Adrenal gland (tissue), 5 donors: ENCODE results near the gene SIPA1L2.

Experiments used
- POLR2A ChIP-seq, 2 donors: fragments of 450-650 bp; IDR thresholded peaks; one replicate each; pipeline ENCODE4 v1.6.1; 2017; ENCODE audit warnings: antibody characterized with exemption in 2 of 2, mild to moderate bottlenecking in 2 of 2, moderate library complexity in 1 of 2
- TF ChIP-seq, protein P1 (sequence below), 6 experiments: fragments of 450-650 bp in 4 of 6; fragments of 200-600 bp in 2 of 6; sonication (generic) in 1 of 6; IDR thresholded peaks; 1 replicate in 5 of 6; 2 replicates in 1 of 6; pipeline versions ENCODE4 v1.5.1 to v1.8.0; 2016 to 2021; ENCODE audit warnings: antibody characterized with exemption in 6 of 6, mild to moderate bottlenecking in 2 of 6, moderate library complexity in 1 of 6
- donor health status: DM: no; HTN: no; CAD: no.

DNA sequence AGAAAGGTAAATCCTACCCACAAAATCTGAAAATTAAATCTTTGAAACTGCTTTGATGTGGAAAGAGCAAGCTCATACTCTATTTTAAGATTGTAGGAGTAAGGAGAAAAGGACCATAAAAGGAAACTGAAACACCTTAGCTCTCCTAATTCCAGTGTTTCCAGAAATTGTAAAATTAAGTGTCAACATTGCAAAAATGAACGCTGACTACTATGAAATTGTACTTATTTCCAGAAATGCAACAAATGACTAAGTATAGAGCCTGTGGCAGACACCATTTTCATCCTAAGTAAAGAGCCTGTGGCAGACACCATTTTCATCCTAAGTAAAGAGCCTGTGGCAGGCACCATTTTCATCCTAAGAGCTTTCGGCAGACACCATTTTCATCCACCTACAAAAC, 6.9 kb upstream of the SIPA1L2 start:
- TF ChIP-seq, protein P1, sequence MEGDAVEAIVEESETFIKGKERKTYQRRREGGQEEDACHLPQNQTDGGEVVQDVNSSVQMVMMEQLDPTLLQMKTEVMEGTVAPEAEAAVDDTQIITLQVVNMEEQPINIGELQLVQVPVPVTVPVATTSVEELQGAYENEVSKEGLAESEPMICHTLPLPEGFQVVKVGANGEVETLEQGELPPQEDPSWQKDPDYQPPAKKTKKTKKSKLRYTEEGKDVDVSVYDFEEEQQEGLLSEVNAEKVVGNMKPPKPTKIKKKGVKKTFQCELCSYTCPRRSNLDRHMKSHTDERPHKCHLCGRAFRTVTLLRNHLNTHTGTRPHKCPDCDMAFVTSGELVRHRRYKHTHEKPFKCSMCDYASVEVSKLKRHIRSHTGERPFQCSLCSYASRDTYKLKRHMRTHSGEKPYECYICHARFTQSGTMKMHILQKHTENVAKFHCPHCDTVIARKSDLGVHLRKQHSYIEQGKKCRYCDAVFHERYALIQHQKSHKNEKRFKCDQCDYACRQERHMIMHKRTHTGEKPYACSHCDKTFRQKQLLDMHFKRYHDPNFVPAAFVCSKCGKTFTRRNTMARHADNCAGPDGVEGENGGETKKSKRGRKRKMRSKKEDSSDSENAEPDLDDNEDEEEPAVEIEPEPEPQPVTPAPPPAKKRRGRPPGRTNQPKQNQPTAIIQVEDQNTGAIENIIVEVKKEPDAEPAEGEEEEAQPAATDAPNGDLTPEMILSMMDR (IDR thresholded peaks at IDR 0.05), result no peak
- no peak for TF ChIP-seq POLR2A (IDR thresholded peaks at IDR 0.05)
